HG03025 (cell line): ENCODE results near the gene TERB2.
"Not testable (repeated sequence)": the region's sequence is repeated elsewhere in the genome, so short reads cannot be mapped to it uniquely, and the experiment has no call there.

ENCODE experiments used
- ATAC-seq: cut with Tn5 transposase; IDR thresholded peaks from one replicate; pipeline ENCODE4 v1.9.1; 2021; ENCODE audit warnings: mild to moderate bottlenecking, moderate library complexity; ENCODE audit not compliant: unreplicated experiment, low FRiP score

Gene TERB2

GRCh38 chr15:44999105-44999504 lies 42.6 kb downstream of the TERB2 start:
- no peak for ATAC-seq

DNA sequence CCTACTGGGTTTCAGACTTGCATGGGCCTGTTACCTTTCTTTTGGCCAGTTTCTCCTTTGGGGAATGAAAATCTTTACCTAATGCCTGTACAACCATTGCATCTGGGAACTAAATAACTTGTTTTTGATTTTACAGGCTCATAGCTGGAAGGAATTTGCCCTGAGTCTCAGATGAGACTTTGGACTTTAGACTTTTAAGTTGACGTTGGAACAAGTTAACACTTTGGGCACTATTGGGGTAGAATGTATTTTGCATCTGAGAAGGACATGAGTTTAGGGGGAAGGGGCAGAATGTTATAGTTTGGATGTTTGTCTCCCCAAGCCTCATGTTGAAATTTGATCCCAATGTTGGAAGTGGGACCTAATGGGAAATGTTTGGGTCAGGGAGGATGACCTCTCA lies 44.7 kb downstream of the TERB2 start:
- not testable (repeated sequence) for ATAC-seq

DNA sequence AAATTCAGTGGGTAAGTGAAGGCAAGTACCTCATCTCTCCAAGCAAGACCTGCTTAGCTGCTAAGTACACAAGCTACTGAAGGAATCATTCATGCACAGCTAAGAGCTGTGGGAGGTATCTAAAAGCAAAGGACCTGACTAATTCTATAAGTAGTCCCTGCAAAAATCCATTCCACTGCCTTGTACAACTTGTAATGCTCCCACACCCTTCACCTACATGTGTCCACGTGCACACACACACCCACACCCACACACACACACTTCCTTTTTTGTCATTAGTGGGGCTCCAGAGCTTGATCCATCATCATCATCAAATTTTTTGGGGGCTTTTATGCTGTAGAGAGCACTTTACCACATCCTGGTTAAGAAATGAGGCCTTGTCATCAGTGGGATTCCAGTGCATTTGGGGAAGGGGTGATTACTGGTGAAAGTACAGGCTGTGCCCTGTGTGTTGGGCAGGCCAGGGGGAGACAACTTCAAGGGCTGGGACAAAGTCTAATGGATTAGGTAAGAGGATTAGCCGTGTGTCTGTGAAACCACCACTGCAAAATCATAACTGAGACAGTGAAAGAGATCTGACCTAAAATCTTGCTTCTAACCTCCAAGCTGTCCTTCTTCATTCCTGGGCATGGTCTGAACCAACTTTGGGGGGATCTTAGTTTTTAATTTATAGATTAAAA lies 47.4 kb downstream of the TERB2 start:
- peak; percentile 66 for ATAC-seq

GRCh38 chr15:45004590-45005175 lies 48.2 kb downstream of the TERB2 start:
- ATAC-seq, result not testable (repeated sequence)

- ATAC-seq, result no peak
Measured at GRCh38 chr15:45009046-45009445, 52.6 kb downstream of the TERB2 start.

DNA sequence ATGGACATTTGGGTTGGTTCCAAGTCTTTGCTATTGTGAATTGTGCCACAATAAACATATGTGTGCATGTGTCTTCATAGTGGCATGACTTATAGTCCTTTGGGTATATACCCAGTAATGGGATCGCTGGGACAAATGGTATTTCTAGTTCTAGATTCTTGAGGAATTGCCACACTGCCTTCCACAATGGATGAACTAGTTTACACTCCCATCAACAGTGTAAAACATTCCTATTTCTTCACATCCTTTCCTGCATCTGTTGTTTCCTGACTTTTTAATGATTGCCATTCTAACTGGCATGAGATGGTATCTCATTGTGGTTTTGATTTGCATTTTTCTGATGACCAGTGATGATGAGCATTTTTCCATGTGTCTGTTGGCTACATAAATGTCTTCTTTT lies 58.6 kb downstream of the TERB2 start:
- ATAC-seq, result not testable (repeated sequence)

DNA sequence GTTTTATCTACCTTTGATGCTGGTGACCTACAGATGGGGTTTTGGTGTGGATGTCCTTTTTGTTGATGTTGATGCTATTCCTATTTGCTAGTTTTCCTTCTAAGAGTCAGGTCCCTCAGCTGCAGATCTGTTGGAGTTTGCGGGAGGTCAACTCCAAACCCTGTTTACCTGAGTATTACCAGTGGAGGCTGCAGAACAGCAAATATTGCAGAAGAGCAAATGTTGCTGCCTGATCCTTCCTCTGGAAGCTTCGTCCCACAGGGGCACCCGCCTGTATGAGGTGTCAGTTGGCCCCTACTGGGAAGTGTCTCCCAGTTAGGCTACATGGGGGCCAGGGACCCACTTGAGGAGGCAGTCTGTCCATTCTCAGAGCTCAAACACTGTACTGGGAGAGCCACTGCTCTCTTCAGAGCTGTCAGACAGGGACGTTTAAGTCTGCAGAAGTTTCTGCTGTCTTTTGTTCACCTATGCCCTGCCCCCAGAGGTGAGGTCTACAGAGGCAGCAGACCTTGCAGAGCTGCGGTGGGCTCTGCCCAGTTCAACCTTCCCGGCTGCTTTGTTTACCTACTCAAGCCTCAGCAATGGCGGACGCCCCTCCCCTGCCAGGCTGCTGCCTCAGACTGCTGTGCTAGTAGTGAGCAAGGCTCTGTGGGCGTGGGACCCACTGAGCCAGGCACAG lies 63.9 kb downstream of the TERB2 start:
- not testable (repeated sequence) for ATAC-seq

DNA sequence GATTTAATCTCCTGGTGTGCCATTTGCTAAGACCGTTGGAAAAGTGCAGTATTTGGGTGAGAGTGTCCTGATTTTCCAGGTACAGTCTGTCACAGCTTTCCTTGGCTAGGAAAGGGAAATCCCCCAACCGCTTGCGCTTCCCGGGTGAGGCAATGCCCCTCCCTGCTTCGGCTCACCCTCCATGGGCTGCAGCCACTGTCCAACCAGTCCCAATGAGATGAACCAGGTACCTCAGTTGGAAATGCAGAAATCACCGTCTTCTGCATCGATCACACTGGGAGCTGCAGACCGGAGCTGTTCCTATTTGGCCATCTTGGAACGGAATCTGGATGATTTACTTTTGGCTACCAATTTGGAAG lies 64.4 kb downstream of the TERB2 start:
- not testable (repeated sequence) for ATAC-seq

GRCh38 chr15:45021348-45021747 lies 64.9 kb downstream of the TERB2 start:
- no peak for ATAC-seq

DNA sequence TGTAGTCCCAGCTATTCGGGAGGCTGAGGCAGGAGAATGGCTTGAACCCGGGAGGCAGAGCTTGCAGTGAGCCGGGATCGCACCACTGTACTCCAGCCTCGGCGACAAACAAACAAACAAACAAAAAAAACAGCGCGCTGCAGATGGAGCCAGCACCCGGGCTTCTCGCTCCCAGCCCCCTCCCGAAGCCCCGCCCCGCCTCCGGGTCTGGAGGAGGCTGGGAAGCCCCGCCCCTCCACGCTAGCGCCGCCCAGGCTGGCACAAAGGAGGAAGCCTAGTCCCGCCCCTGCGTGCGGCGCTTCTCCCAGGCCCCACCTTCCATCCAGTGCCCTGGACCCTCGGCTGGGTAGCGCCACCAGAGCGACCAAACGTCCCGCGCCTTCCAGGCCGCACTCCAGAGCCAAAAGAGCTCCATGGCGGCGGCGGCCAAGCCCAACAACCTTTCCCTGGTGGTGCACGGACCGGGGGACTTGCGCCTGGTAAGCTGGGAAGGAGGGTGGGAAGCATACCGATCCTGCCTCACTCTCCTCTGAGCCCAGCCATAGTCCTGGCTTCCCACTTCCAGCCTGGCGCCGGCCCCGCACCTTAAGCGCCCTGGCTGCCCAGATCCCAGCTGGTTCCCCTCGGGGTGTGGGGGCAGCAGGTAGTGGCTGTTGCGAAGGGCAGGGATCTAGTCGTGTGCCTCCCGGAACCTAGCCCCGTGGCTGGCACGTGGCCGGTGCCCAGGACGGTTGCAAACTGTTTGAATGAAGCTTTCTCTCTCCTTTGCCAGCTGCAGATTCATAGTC lies 66.6 kb downstream of the TERB2 start, which contains the start of gene SORD:
Gene SORD, plus strand, starts transcription at position 325 of the 788 bp plus-strand sequence. Its CDS starts 89 bp downstream, at position 414.
- ATAC-seq, result peak; percentile 94

- no peak for ATAC-seq
Measured at GRCh38 chr15:45023659-45024225, 67.3 kb downstream of the TERB2 start.

DNA sequence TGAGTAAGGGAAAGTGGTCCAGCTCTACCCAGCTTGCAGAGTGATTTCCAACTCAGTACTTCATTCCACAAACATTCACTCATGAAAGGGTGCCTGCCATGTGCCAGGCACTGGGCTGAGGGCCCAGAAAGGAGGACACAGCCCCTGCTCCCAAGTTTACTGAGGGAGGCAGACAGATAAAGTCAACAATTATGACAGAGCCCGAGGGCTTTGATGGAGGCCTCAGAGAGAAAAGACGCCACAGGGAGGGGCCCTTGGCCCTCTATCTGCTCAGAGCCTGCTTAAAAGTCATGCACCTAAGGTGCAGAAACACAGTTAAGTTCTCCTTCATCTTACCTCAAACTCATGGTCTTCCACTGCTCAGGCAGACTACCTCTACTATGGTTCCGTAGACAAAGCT lies 68.2 kb downstream of the TERB2 start:
- ATAC-seq, result not testable (repeated sequence)

DNA sequence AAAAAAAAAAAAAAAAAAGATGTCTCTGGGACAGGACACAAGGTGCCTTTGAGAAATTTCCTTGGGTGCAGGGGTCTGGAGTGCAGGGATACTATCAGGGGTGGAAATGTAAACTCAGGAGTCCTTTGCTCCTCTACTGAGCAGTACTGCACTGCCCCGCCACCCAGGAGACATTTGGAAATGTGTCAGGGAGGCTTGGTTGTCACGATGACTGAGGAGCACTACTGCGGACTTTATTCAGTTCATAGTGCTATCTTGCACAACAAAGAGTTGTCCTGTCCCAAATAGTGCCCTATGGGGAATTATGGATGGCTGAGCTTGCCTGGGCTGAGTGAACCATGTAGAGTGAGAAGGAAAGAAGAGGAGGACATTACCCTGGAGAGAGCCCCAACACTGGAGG lies 69.1 kb downstream of the TERB2 start:
- ATAC-seq, result not testable (repeated sequence)

DNA sequence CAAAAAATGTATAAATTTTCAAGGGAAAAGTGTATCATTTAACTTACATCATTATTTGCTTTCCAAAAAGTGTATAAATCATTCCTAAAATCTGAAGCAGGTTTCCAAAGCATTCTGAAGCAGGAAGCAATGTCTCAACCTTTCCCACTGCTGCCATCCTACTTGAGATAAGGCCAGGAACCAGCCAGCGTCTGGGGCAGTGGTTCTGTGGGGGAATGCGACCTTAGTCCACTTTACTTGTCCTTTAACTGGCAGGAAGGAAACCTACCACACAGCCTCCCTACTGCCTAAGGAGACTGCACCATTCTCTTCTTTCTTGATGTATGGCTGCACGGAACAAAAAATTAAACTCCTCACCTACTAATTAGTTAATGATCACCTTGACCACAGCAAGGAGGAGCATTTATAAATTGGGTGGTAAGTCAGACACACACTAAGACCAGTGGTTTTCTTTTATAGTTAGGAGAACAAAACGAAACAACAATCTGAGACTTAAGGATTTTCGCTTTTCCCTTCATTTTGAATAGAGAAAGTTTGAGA lies 70.2 kb downstream of the TERB2 start:
- ATAC-seq, result no peak

- ATAC-seq, result no peak
Measured at GRCh38 chr15:45027220-45027619, 70.7 kb downstream of the TERB2 start.
